SK-N-SH (cell line): ENCODE results near the gene GPR34.

Experiments used
- EP300 ChIP-seq, 2 experiments: IDR thresholded peaks; 2 replicates each; pipeline versions ENCODE4 v1.4.0 to v1.6.1; 2012; ENCODE audit warnings: borderline replicate concordance in 1 of 2, low read depth in 1 of 2, low read length in 1 of 2
- EZH2phosphoT487 ChIP-seq: fragments of 200-600 bp; sonication (generic); IDR thresholded peaks from 2 replicates; pipeline ENCODE4 v1.6.1; 2017; ENCODE audit warnings: low read depth, mixed run types, mild to moderate bottlenecking, antibody characterized with exemption, moderate library complexity, borderline replicate concordance
- GABPA ChIP-seq: IDR thresholded peaks from 2 replicates; pipeline ENCODE4 v1.4.0; 2012; ENCODE audit warnings: low read depth, mild to moderate bottlenecking
- MEF2A ChIP-seq: IDR thresholded peaks from 2 replicates; pipeline ENCODE4 v1.4.0; 2012; ENCODE audit warnings: low read depth, borderline replicate concordance
- NRF1 ChIP-seq: IDR thresholded peaks from 2 replicates; pipeline ENCODE4 v1.6.1; 2012; ENCODE audit warnings: low read depth, mild to moderate bottlenecking, low read length
- POLR2AphosphoS5 ChIP-seq: IDR thresholded peaks from 2 replicates; pipeline ENCODE4 v1.6.1; 2012; ENCODE audit warnings: low read depth, low read length
- SIN3A ChIP-seq: IDR thresholded peaks from 2 replicates; pipeline ENCODE4 v1.6.1; 2012; ENCODE audit warnings: low read depth, mild to moderate bottlenecking, low read length, moderate library complexity, borderline replicate concordance
- SMC3 ChIP-seq: IDR thresholded peaks from 2 replicates; pipeline ENCODE4 v1.6.1; 2012; ENCODE audit warnings: low read depth, low read length, improper control_type of control experiment
- TF ChIP-seq, protein P1 (sequence below): fragments of 200-600 bp; sonication (generic); IDR thresholded peaks from 2 replicates; pipeline ENCODE4 v1.6.1; 2017; ENCODE audit warnings: antibody characterized with exemption, mild to moderate bottlenecking, moderate library complexity
- TF ChIP-seq, protein P2 (sequence below): fragments of 150-350 bp; IDR thresholded peaks from 2 replicates; pipeline ENCODE4 v1.6.1; 2017; ENCODE audit warnings: antibody characterized with exemption, low read length, low read depth, borderline replicate concordance
- TF ChIP-seq, protein P3 (sequence below): IDR thresholded peaks from 2 replicates; pipeline ENCODE4 v1.4.0; 2012; ENCODE audit warnings: low read depth, borderline replicate concordance

DNA sequence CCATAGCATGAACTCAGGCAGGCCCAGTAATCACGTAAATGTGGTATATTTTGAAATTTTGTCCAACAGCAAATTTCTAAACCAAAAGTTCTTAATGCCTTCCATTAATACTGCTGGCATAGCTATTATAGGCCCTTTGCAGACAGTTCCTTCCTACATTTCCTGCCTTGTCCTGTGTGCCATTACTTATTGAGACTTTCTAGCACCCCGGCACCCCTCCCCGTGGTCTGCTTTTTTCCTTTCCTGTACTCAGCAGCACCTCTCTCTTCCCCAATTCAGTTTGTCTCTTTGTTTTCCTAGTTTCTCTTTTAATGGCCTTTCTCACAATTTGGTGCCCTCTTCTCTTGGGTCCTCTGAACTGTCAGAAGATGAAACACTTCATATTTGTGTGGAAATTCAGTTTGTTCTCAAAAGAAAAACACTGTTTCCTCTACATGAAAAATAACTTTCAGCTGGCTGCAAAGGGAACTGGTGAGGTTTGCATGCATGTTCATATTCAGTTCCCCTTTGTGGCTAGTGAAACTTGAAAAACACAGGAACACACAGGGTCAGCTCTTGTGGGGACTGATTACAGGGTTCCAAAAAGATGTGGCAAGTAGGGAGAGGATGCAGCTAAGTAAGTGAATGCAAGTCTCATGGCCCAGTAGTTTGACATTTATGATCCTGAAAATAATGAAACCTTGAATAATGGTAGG is 17.1 kb downstream of the GPR34 start:
- TF ChIP-seq NRF1 (no peak), SMC3 (no peak), EP300 (IDR thresholded peaks at IDR 0.05; ENCODE audit: borderline replicate concordance in 1 of 2, low read depth in 1 of 2, low read length in 1 of 2) (no peak), SIN3A (no peak), GABPA (no peak), EZH2phosphoT487 (no peak), MEF2A (no peak), POLR2AphosphoS5 (no peak)
- TF ChIP-seq, protein P1, sequence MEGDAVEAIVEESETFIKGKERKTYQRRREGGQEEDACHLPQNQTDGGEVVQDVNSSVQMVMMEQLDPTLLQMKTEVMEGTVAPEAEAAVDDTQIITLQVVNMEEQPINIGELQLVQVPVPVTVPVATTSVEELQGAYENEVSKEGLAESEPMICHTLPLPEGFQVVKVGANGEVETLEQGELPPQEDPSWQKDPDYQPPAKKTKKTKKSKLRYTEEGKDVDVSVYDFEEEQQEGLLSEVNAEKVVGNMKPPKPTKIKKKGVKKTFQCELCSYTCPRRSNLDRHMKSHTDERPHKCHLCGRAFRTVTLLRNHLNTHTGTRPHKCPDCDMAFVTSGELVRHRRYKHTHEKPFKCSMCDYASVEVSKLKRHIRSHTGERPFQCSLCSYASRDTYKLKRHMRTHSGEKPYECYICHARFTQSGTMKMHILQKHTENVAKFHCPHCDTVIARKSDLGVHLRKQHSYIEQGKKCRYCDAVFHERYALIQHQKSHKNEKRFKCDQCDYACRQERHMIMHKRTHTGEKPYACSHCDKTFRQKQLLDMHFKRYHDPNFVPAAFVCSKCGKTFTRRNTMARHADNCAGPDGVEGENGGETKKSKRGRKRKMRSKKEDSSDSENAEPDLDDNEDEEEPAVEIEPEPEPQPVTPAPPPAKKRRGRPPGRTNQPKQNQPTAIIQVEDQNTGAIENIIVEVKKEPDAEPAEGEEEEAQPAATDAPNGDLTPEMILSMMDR = no peak
- TF ChIP-seq, protein P2, sequence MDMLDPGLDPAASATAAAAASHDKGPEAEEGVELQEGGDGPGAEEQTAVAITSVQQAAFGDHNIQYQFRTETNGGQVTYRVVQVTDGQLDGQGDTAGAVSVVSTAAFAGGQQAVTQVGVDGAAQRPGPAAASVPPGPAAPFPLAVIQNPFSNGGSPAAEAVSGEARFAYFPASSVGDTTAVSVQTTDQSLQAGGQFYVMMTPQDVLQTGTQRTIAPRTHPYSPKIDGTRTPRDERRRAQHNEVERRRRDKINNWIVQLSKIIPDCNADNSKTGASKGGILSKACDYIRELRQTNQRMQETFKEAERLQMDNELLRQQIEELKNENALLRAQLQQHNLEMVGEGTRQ = no peak
- TF ChIP-seq, protein P3, sequence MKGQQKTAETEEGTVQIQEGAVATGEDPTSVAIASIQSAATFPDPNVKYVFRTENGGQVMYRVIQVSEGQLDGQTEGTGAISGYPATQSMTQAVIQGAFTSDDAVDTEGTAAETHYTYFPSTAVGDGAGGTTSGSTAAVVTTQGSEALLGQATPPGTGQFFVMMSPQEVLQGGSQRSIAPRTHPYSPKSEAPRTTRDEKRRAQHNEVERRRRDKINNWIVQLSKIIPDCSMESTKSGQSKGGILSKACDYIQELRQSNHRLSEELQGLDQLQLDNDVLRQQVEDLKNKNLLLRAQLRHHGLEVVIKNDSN = no peak
